ENCODE data around the gene ARTN.
A peak's percentile ranks its signal among the peaks of the same experiment; 100 is the strongest.

Gene ARTN

DNA sequence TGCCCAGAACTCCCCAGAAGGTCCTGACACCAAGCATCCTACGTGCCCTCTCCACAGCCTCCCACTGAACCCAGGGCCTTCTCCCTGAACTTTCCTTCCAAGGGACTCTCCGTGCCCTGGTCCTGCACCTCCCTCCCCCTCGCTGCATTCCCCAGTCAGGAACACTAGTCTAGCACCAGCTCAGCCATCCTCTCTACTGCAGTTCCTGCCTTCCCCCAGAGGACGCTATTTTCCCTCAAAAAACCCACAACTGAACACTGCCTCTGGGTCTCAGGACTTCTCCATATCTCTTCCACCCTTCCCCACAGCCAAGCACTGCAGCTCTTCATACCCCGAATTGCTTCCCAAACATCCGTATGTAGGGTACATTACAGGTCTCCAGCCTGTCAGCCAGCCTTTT is 12.6 kb upstream of the ARTN start:
- no peak overlapping the region for H3K4me3 ChIP-seq (replicated peaks; ENCODE audit: low read depth, low read length)
- TF ChIP-seq CTCF (IDR thresholded peaks at IDR 0.05; ENCODE audit: low read depth, low read length, missing control alignments) = no peak
- DNase-seq (ENCODE audit: extremely low read depth, low read depth) = no peak

- no peak for TF ChIP-seq CTCF (IDR thresholded peaks at IDR 0.05; ENCODE audit: low read depth, low read length, missing control alignments)
- DNase-seq (ENCODE audit: extremely low read depth, low read depth) = no peak
- no peak overlapping the region for H3K4me3 ChIP-seq (replicated peaks; ENCODE audit: low read depth, low read length)
Measured at GRCh38 chr1:43924516-43924915, 9.1 kb upstream of the ARTN start.

DNA sequence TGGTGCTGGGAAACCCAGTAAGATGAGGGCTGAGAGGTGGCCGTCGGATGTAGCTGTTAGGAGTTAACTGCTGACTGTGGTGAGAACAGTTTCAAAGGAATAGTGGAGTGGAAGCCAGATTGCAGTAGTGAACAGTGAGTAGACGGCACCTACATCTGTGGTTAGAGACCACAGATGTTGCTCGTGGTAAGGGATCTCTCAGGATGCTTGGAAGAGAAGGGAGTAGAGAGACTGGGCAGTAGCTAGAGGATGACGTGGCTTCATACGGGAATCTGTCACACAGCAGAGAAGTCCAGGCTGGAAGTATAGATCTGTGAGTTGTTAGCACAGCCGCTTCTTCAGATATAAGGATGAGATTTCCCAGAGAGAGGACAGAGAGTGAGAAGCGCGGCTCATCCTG is 7.8 kb upstream of the ARTN start:
- no peak for TF ChIP-seq CTCF (IDR thresholded peaks at IDR 0.05; ENCODE audit: low read depth, low read length, missing control alignments)
- no peak for DNase-seq (ENCODE audit: extremely low read depth, low read depth)
- H3K4me3 ChIP-seq (replicated peaks; ENCODE audit: low read depth, low read length) = no peak overlapping the region

DNA sequence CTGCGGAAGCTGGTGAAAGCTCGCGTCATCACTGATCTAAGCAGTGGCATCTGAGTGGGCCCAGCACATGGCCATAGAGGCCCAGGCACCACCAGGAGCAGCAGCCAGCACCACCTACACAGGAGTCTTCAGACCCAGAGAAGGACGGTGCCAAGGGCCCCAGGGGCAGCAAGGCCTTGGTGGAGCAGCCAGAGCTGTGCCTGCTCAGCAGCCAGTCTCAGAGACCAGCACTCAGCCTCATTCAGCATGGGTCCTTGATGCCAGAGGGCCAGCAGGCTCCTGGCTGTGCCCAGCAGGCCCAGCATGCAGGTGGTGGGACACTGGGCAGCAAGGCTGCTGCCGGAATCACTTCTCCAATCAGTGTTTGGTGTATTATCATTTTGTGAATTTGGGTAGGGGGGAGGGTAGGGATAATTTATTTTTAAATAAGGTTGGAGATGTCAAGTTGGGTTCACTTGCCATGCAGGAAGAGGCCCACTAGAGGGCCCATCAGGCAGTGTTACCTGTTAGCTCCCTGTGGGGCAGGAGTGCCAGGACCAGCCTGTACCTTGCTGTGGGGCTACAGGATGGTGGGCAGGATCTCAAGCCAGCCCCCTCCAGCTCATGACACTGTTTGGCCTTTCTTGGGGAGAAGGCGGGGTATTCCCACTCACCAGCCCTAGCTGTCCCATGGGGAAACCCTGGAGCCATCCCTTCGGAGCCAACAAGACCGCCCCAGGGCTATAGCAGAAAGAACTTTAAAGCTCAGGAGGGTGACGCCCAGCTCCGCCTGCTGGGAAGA is 3.2 kb upstream of the ARTN start:
- no peak for DNase-seq (ENCODE audit: extremely low read depth, low read depth)
- H3K4me3 ChIP-seq (replicated peaks; ENCODE audit: low read depth, low read length) = no peak overlapping the region
- peak; percentile 42 for TF ChIP-seq CTCF (IDR thresholded peaks at IDR 0.05; ENCODE audit: low read depth, low read length, missing control alignments)

DNA sequence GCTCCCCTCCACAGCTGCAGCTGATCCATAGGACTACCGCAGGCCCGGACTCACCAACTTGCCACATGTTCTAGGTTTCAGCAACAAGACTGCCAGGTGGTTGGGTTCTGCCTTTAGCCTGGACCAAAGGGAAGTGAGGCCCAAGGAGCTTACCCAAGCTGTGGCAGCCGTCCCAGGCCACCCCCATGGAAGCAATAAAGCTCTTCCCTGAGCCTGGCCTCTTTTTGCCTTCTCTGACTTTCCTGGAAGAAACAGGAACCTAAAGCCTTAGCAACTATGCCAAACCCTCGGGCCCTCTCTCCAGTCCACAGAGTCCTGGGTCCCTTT is 2.7 kb upstream of the ARTN start:
- H3K4me3 ChIP-seq (replicated peaks; ENCODE audit: low read depth, low read length) = no peak overlapping the region
- no peak for TF ChIP-seq CTCF (IDR thresholded peaks at IDR 0.05; ENCODE audit: low read depth, low read length, missing control alignments)
- no peak for DNase-seq (ENCODE audit: extremely low read depth, low read depth)

GRCh38 chr1:43931711-43932660 is 1.6 kb upstream of the ARTN start:
- no peak overlapping the region for H3K4me3 ChIP-seq (replicated peaks; ENCODE audit: low read depth, low read length)
- DNase-seq (ENCODE audit: extremely low read depth, low read depth) = no peak
- no peak for TF ChIP-seq CTCF (IDR thresholded peaks at IDR 0.05; ENCODE audit: low read depth, low read length, missing control alignments)
